HEK293 (cell line): ENCODE results near the gene OTOP3.

ENCODE experiments used
- GLI4 ChIP-seq: fragments of 450-650 bp; formaldehyde crosslinking; IDR thresholded peaks from 2 replicates; pipeline ENCODE4 v1.5.1; 2016; ENCODE audit warnings: missing biosample characterization, missing genetic modification characterization
- KLF16 ChIP-seq: fragments of 450-650 bp; formaldehyde crosslinking; IDR thresholded peaks from 2 replicates; pipeline ENCODE4 v1.5.1; 2017; ENCODE audit warnings: missing biosample characterization, missing genetic modification characterization
- KLF17 ChIP-seq: fragments of 450-650 bp; formaldehyde crosslinking; IDR thresholded peaks from 2 replicates; pipeline ENCODE4 v1.5.1; 2016; ENCODE audit warnings: missing biosample characterization, missing genetic modification characterization
- KLF7 ChIP-seq: fragments of 450-650 bp; formaldehyde crosslinking; IDR thresholded peaks from 2 replicates; pipeline ENCODE4 v1.5.1; 2016; ENCODE audit warnings: missing biosample characterization, missing genetic modification characterization, borderline replicate concordance
- KLF9 ChIP-seq: fragments of 450-650 bp; formaldehyde crosslinking; IDR thresholded peaks from 2 replicates; pipeline ENCODE4 v1.5.1; 2016; ENCODE audit warnings: missing biosample characterization, missing genetic modification characterization, low read depth
- MZF1 ChIP-seq: fragments of 450-650 bp; formaldehyde crosslinking; IDR thresholded peaks from 2 replicates; pipeline ENCODE4 v1.5.1; 2017; ENCODE audit warnings: missing biosample characterization, missing genetic modification characterization, borderline replicate concordance
- OSR2 ChIP-seq: fragments of 450-650 bp; formaldehyde crosslinking; IDR thresholded peaks from 2 replicates; pipeline ENCODE4 v1.5.1; 2016; ENCODE audit warnings: missing biosample characterization, missing genetic modification characterization
- WT1 ChIP-seq: fragments of 450-650 bp; formaldehyde crosslinking; IDR thresholded peaks from 2 replicates; pipeline ENCODE4 v1.5.1; 2016; ENCODE audit warnings: missing biosample characterization, missing genetic modification characterization
- ZBTB17 ChIP-seq: fragments of 450-650 bp; formaldehyde crosslinking; IDR thresholded peaks from 2 replicates; pipeline ENCODE4 v1.5.1; 2016; ENCODE audit warnings: missing biosample characterization, missing genetic modification characterization
- ZBTB26 ChIP-seq: fragments of 450-650 bp; formaldehyde crosslinking; optimal IDR thresholded peaks from 2 replicates; pipeline ENCODE3; 2016; ENCODE audit warnings: missing biosample characterization, mild to moderate bottlenecking, missing genetic modification characterization
- ZFP69B ChIP-seq: fragments of 450-650 bp; formaldehyde crosslinking; IDR thresholded peaks from 2 replicates; pipeline ENCODE4 v1.5.1; 2016; ENCODE audit warnings: missing biosample characterization, missing genetic modification characterization
- ZNF202 ChIP-seq: fragments of 450-650 bp; formaldehyde crosslinking; IDR thresholded peaks from 2 replicates; pipeline ENCODE4 v1.5.1; 2016; ENCODE audit warnings: missing biosample characterization, missing genetic modification characterization, borderline replicate concordance
- ZNF280D ChIP-seq: fragments of 450-650 bp; formaldehyde crosslinking; IDR thresholded peaks from 2 replicates; pipeline ENCODE4 v1.5.1; 2016; ENCODE audit warnings: missing biosample characterization, missing genetic modification characterization
- ZNF335 ChIP-seq: fragments of 450-650 bp; formaldehyde crosslinking; conservative IDR thresholded peaks from 2 replicates; pipeline ENCODE4 v1.5.1; 2016; ENCODE audit warnings: missing biosample characterization, missing genetic modification characterization
- ZNF37A ChIP-seq: fragments of 450-650 bp; IDR thresholded peaks from 2 replicates; pipeline ENCODE4 v1.5.1; 2018; ENCODE audit warnings: missing biosample characterization, missing genetic modification characterization
- ZNF561 ChIP-seq: fragments of 450-650 bp; IDR thresholded peaks from 2 replicates; pipeline ENCODE4 v1.5.1; 2018; ENCODE audit warnings: missing biosample characterization, missing genetic modification characterization, borderline replicate concordance
- ZNF610 ChIP-seq: fragments of 450-650 bp; formaldehyde crosslinking; IDR thresholded peaks from 2 replicates; pipeline ENCODE4 v1.5.1; 2016; ENCODE audit warnings: missing biosample characterization, missing genetic modification characterization, borderline replicate concordance
- ZNF626 ChIP-seq: fragments of 450-650 bp; sonication (Bioruptor Pico); formaldehyde crosslinking; IDR thresholded peaks from 2 replicates; pipeline ENCODE4 v1.5.1; 2018; ENCODE audit warnings: missing biosample characterization, missing genetic modification characterization, inconsistent platforms
- ZNF654 ChIP-seq: fragments of 450-650 bp; formaldehyde crosslinking; IDR thresholded peaks from 2 replicates; pipeline ENCODE4 v1.5.1; 2016; ENCODE audit warnings: low read depth, missing biosample characterization, missing genetic modification characterization
- ZNF658 ChIP-seq: fragments of 450-650 bp; formaldehyde crosslinking; IDR thresholded peaks from 2 replicates; pipeline ENCODE4; 2016; ENCODE audit warnings: missing biosample characterization, missing genetic modification characterization
- ZNF701 ChIP-seq: fragments of 450-650 bp; formaldehyde crosslinking; IDR thresholded peaks from 2 replicates; pipeline ENCODE4 v1.5.1; 2016; ENCODE audit warnings: missing biosample characterization, missing genetic modification characterization
- ZSCAN23 ChIP-seq: fragments of 450-650 bp; formaldehyde crosslinking; IDR thresholded peaks from 2 replicates; pipeline ENCODE4 v1.5.1; 2016; ENCODE audit warnings: missing biosample characterization, missing genetic modification characterization
- TF ChIP-seq, protein P1 (sequence below): fragments of 450-650 bp; formaldehyde crosslinking; IDR thresholded peaks from 2 replicates; pipeline ENCODE4 v1.5.1; 2016; ENCODE audit warnings: missing biosample characterization, missing genetic modification characterization
- TF ChIP-seq, protein P2 (sequence below): fragments of 450-650 bp; formaldehyde crosslinking; IDR thresholded peaks from 2 replicates; pipeline ENCODE4 v1.5.1; 2016; ENCODE audit warnings: missing biosample characterization, missing genetic modification characterization
- TF ChIP-seq, protein P3 (sequence below): IDR thresholded peaks from 2 replicates; pipeline ENCODE4 v1.6.1; 2011; ENCODE audit warnings: mild to moderate bottlenecking, low read depth, low read length, borderline replicate concordance

Gene OTOP3

GRCh38 chr17:74981979-74982662 lies 46.4 kb downstream of the OTOP3 start (continued):
- TF ChIP-seq ZBTB26, result peak; percentile 89
- no peak for TF ChIP-seq ZNF701
- TF ChIP-seq ZNF37A (tag by site-specific recombination), result no peak
- TF ChIP-seq ZNF280D (tag by site-specific recombination), result no peak
- TF ChIP-seq ZNF561, result no peak; the same call in 1 of the 2 replicates
- TF ChIP-seq, protein P1, sequence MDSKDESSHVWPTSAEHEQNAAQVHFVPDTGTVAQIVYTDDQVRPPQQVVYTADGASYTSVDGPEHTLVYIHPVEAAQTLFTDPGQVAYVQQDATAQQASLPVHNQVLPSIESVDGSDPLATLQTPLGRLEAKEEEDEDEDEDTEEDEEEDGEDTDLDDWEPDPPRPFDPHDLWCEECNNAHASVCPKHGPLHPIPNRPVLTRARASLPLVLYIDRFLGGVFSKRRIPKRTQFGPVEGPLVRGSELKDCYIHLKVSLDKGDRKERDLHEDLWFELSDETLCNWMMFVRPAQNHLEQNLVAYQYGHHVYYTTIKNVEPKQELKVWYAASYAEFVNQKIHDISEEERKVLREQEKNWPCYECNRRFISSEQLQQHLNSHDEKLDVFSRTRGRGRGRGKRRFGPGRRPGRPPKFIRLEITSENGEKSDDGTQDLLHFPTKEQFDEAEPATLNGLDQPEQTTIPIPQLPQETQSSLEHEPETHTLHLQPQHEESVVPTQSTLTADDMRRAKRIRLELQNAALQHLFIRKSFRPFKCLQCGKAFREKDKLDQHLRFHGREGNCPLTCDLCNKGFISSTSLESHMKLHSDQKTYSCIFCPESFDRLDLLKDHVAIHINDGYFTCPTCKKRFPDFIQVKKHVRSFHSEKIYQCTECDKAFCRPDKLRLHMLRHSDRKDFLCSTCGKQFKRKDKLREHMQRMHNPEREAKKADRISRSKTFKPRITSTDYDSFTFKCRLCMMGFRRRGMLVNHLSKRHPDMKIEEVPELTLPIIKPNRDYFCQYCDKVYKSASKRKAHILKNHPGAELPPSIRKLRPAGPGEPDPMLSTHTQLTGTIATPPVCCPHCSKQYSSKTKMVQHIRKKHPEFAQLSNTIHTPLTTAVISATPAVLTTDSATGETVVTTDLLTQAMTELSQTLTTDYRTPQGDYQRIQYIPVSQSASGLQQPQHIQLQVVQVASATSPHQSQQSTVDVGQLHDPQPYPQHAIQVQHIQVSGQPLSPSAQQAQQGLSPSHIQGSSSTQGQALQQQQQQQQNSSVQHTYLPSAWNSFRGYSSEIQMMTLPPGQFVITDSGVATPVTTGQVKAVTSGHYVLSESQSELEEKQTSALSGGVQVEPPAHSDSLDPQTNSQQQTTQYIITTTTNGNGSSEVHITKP, result peak; percentile 83
- no peak for TF ChIP-seq ZNF610
- no peak for TF ChIP-seq ZNF202 (tag by site-specific recombination)
- TF ChIP-seq, protein P2, sequence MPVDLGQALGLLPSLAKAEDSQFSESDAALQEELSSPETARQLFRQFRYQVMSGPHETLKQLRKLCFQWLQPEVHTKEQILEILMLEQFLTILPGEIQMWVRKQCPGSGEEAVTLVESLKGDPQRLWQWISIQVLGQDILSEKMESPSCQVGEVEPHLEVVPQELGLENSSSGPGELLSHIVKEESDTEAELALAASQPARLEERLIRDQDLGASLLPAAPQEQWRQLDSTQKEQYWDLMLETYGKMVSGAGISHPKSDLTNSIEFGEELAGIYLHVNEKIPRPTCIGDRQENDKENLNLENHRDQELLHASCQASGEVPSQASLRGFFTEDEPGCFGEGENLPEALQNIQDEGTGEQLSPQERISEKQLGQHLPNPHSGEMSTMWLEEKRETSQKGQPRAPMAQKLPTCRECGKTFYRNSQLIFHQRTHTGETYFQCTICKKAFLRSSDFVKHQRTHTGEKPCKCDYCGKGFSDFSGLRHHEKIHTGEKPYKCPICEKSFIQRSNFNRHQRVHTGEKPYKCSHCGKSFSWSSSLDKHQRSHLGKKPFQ (tag by site-specific recombination), result peak; percentile 64; the same call in 1 of the 2 replicates
- TF ChIP-seq KLF9 (tag by site-specific recombination), result peak; percentile 72
- TF ChIP-seq MZF1 (tag by site-specific recombination), result 0 out of 2 replicates have a peak, but pooled peaks have one; percentile 19
- TF ChIP-seq, protein P3, sequence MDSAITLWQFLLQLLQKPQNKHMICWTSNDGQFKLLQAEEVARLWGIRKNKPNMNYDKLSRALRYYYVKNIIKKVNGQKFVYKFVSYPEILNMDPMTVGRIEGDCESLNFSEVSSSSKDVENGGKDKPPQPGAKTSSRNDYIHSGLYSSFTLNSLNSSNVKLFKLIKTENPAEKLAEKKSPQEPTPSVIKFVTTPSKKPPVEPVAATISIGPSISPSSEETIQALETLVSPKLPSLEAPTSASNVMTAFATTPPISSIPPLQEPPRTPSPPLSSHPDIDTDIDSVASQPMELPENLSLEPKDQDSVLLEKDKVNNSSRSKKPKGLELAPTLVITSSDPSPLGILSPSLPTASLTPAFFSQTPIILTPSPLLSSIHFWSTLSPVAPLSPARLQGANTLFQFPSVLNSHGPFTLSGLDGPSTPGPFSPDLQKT, result no peak
- TF ChIP-seq ZNF335 (tag by site-specific recombination), result peak; percentile 33; the same call in 1 of the 2 replicates
- TF ChIP-seq ZSCAN23 (tag by site-specific recombination), result peak; percentile 79; the same call in 1 of the 2 replicates
- TF ChIP-seq OSR2 (tag by site-specific recombination), result no peak
- peak; percentile 86 for TF ChIP-seq KLF7 (tag by site-specific recombination)
- TF ChIP-seq ZNF626 (tag by site-specific recombination), result no peak
- peak; percentile 94 for TF ChIP-seq ZBTB17 (tag by site-specific recombination)
- peak; percentile 64 for TF ChIP-seq WT1 (tag by site-specific recombination)
- no peak for TF ChIP-seq ZNF658
- TF ChIP-seq ZFP69B (tag by site-specific recombination), result peak; percentile 80; the same call in 1 of the 2 replicates
- peak; percentile 81 for TF ChIP-seq KLF16 (tag by site-specific recombination)
- no peak for TF ChIP-seq ZNF654
- TF ChIP-seq KLF17 (tag by site-specific recombination), result peak; percentile 85
- TF ChIP-seq GLI4 (tag by site-specific recombination), result 0 out of 2 replicates have a peak, but pooled peaks have one; percentile 86
